ENCODE results near the gene RSF1. TPM values are rescaled to one million over a fixed set of nuclear protein-coding genes. Genes with fewer than 3 reads are reported as not detected.

The RSF1 gene
- total RNA-seq (ENCODE audit: low replicate concordance): 27.9 and 36.2 TPM in 2 replicates

GRCh38 chr11:77820565-77821348 lies at the start of gene RSF1, which contains the start of gene AAMDC:
RSF1 (minus strand) TSS chr11:77820722; CDS start chr11:77820714, 8 bp downstream.
AAMDC (plus strand) TSS chr11:77821144; CDS start chr11:77842497, 21,353 bp downstream.

GRCh38 chr11:77637345-77638165 lies 183.0 kb downstream of the RSF1 start, which contains the start of gene CLNS1A:
CLNS1A (minus strand) TSS chr11:77637794; CDS start chr11:77637714, 80 bp downstream.

Other genes starting within 250 kb of the RSF1 start
- 0.45 and 5.5 TPM in 2 replicates for gene AQP11, start 230.8 kb downstream of the RSF1 start, total RNA-seq (ENCODE audit: low replicate concordance)
- 148 and 337 TPM in 2 replicates for gene CLNS1A, start 182.9 kb downstream of the RSF1 start, total RNA-seq (ENCODE audit: low replicate concordance)
- 58.4 and 63.2 TPM in 2 replicates for gene AAMDC, start 422 bp upstream of the RSF1 start, total RNA-seq (ENCODE audit: low replicate concordance)
- gene INTS4, start 173.9 kb upstream of the RSF1 start, total RNA-seq (ENCODE audit: low replicate concordance): 25.3 and 34.3 TPM in 2 replicates
- gene KCTD14, start 202.6 kb upstream of the RSF1 start, total RNA-seq (ENCODE audit: low replicate concordance): 0.35 and 1.1 TPM in 2 replicates
- gene THRSP, start 243.1 kb upstream of the RSF1 start, total RNA-seq (ENCODE audit: low replicate concordance): not detected in 2 replicates

Data from smooth muscle cell of the coronary artery (primary cell).